Dermis microvascular lymphatic vessel endothelial cell (primary cell): Measurements from ENCODE around the gene SEPTIN14. TPM values are rescaled to one million over a fixed set of nuclear protein-coding genes. Genes with fewer than 3 reads are reported as not detected.
"Not testable (repeated sequence)": the region's sequence is repeated elsewhere in the genome, so short reads cannot be mapped to it uniquely, and the experiment has no call there.

Experiments
- DNase-seq, 2 donors: peaks; one replicate each; pipeline versions ENCODE4 v3.0.0 to v3.0.0-alpha.2; 2010; ENCODE audit warnings: low read depth in 2 of 2
- total RNA-seq: library from RNA; depleted of rRNA; stranded (reverse); fragments of >200 nt; gene quantifications from 2 replicates; pipeline ENCODE4 v1.2.1, GENCODE V29; 2014

SEPTIN14 gene
- total RNA-seq, 1 donor from 2014 or later, result not detected

DNA sequence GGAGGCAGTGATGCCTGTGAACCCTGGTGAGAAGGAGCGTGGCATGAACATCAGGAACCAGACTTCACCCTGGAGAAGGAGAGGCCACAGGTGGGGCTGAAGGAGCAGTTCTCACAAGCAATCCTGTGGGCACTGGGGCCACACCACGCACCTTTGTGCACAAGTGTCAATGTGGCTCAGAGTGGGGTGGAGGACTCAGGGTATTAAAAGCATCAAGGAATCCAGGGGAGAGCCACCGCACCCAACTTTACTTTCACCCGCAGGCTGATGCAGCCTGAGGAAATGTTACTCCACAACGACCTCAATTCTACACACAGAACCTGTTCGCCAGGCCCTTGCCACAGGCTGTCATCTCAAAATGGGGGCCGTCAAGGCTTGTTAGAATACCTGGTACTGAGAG, 77.1 kb downstream of the SEPTIN14 start:
- not testable (repeated sequence) for DNase-seq

- DNase-seq, result no peak
Measured at GRCh38 chr7:55784151-55784550, 78.4 kb downstream of the SEPTIN14 start.

- DNase-seq, result no peak
Measured at GRCh38 chr7:55778631-55779030, 83.9 kb downstream of the SEPTIN14 start.

GRCh38 chr7:55776196-55776595, 86.4 kb downstream of the SEPTIN14 start:
- DNase-seq, result no peak

GRCh38 chr7:55775051-55775420, 87.5 kb downstream of the SEPTIN14 start:
- no peak for DNase-seq

DNA sequence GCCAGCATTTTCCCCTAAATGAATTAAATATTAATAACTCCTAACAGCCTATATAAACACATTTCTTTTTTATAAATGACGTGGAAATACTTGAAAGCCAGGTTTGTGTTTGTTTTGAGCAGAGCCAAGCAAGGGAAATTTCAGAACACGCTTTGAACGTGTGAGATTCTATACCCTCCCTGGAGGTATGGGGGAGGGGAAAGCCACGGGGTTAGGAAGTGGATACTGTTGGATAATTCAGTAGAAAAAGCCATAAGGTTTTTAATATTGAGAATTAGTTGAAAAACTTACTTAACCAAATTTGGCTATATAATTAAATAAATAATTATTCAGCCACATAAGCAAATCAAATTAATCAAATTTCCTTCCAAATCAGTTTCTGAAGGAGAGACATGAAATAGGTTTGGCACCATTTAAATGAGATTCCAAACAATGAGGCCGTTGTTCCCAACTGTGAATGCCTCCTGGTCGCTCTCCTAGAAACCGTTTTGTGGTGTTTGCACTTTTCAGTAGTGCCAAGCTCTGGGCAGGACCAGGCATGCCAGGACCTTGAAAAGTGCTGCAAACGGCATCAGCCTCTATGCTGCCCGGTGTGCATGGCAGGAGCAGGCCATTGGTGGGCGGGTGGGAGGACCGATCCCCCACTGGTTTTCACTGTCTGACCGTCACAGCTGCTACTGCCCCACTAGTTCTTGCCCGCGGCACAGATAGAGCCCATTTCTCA, 88.1 kb downstream of the SEPTIN14 start:
- DNase-seq, result no peak

GRCh38 chr7:55770778-55771177, 91.8 kb downstream of the SEPTIN14 start:
- DNase-seq, result no peak

DNA sequence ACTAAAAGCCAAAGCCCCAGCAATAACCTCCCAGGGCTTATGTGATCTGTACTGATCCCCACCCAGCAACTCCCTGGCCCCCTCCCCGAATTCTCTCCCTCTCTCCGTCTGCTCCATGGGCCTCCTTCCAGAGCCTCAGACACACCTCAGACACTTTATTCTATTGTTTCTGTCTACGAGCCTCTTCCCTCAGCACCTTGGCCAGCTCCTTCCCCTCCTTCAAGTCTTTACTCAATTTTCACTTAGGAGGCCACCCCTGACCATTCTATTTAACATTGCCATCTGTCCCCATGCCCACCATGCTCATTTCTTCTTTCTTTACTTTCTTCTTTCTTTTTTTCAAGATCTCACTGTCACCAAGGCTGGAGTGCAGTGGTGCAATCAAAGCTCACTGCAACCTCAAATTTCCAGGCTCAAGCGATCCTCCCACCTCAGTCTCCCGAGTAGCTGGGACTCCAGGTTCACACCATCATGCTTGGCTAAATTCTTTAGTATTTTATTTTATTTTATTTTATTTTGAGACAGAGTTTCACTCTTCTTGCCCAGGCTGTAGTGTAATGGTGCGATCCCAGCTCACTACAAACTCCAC, 109.2 kb downstream of the SEPTIN14 start:
- not testable (repeated sequence) for DNase-seq

- DNase-seq, result not testable (repeated sequence)
Measured at GRCh38 chr7:55744706-55745105, 117.8 kb downstream of the SEPTIN14 start.

Other genes starting within 250 kb of the SEPTIN14 start
- gene ZNF713, start 24.7 kb upstream of the SEPTIN14 start, total RNA-seq, result 2.1 and 2.6 TPM in 2 replicates
- gene MRPS17, start 89.1 kb upstream of the SEPTIN14 start, total RNA-seq, result 17.4 and 18.1 TPM in 2 replicates
- gene NIPSNAP2, start 101.8 kb upstream of the SEPTIN14 start, total RNA-seq, result 41.3 and 43.9 TPM in 2 replicates
- 21.5 and 29.1 TPM in 2 replicates for gene PSPH, start 188.7 kb upstream of the SEPTIN14 start, total RNA-seq
- 171 and 229 TPM in 2 replicates for gene CCT6A, start 189.0 kb upstream of the SEPTIN14 start, total RNA-seq
- 151 and 194 TPM in 2 replicates for gene SUMF2, start 201.5 kb upstream of the SEPTIN14 start, total RNA-seq
- gene PHKG1, start 230.2 kb upstream of the SEPTIN14 start, total RNA-seq, result 0.13 and 0.38 TPM in 2 replicates
- gene CHCHD2, start 243.7 kb upstream of the SEPTIN14 start, total RNA-seq, result 237 and 295 TPM in 2 replicates